HepG2 (cell line): ENCODE results near the gene TMEM53. TPM values are rescaled to one million over a fixed set of nuclear protein-coding genes. Genes with fewer than 3 reads are reported as not detected.

Source experiments
- ATAC-seq: fragments of 200-7000 bp; cut with Tn5 transposase; 3 replicates; pipeline ENCODE4 v1.9.1; 2020; ENCODE audit warnings: mild to moderate bottlenecking, moderate library complexity
- BruUV-seq: library from RNA; stranded (reverse); fragments of 400-500 nt; replicated peaks from 2 replicates; lab custom pipeline; 2021; lab: Mats Ljungman, UMichigan
- CTCF ChIA-PET: fragments of 300-600 bp; formaldehyde crosslinking; extraction: SDS; loops from one replicate; lab custom pipeline; 2021; ENCODE audit warnings: low total read pairs, inconsistent platforms, low intra/inter-chr PET ratio; lab: Yijun Ruan, JAX
- POLR2A ChIA-PET: fragments of 350-600 bp; sonication (Branson Sonifier 250); formaldehyde crosslinking; loops from one replicate; lab custom pipeline; 2020; ENCODE audit warnings: antibody characterized with exemption, inconsistent platforms; lab: Yijun Ruan, JAX
- DNase-seq: peaks from one replicate; pipeline ENCODE4 v3.0.0-alpha.2; 2015; ENCODE audit warnings: low spot score
- FAIRE-seq: peaks from 3 replicates; lab custom pipeline; 2011; peaks lifted over from hg19 to GRCh38; lab: Jason Lieb, UNC
- H2AFZ ChIP-seq: one replicate; pipeline ENCODE4 v1.6.1; 2011; ENCODE audit warnings: low read length, inconsistent platforms
- H3K27ac ChIP-seq: fragments of 300-600 bp; 3 replicates; pipeline ENCODE4 v1.8.0; 2011; ENCODE audit warnings: mixed run types, mild to moderate bottlenecking, mixed read lengths, low read length, inconsistent platforms; ENCODE audit not compliant: insufficient read depth; ENCODE audit errors: extremely low read length
- H3K27me3 ChIP-seq, 2 experiments: fragments of 200-600 bp in 1 of 2; 2 replicates in 1 of 2; 3 replicates in 1 of 2; pipeline versions ENCODE4 v1.6.0 to v1.8.0; 2011; ENCODE audit warnings: low read length in 2 of 2, mild to moderate bottlenecking in 2 of 2, moderate library complexity in 2 of 2, inconsistent platforms in 1 of 2; ENCODE audit not compliant: insufficient read depth in 2 of 2, control insufficient read depth in 1 of 2
- H3K36me3 ChIP-seq, 2 experiments: fragments of 200-600 bp in 1 of 2; replicated peaks in 1 of 2; 2 replicates in 1 of 2; 3 replicates in 1 of 2; pipeline versions ENCODE4 v1.5.1 to v1.8.0; 2011; ENCODE audit warnings: low read length in 2 of 2, inconsistent platforms in 1 of 2; ENCODE audit not compliant: insufficient read depth in 2 of 2, control insufficient read depth in 1 of 2
- H3K4me1 ChIP-seq: 2 replicates; pipeline ENCODE4 v1.5.1; 2012; ENCODE audit warnings: low read length, inconsistent platforms; ENCODE audit not compliant: insufficient read depth
- H3K4me2 ChIP-seq: 2 replicates; pipeline ENCODE4 v1.6.0; 2011; ENCODE audit warnings: low read depth, low read length, inconsistent platforms
- H3K4me3 ChIP-seq, 3 experiments: fragments of 200-600 bp in 1 of 3; sonication (generic), shearing (Covaris generic) in 1 of 3; replicated peaks in 1 of 3; 2 replicates each; pipeline ENCODE4 v1.5.1; 2011 to 2016; ENCODE audit warnings: low read length in 3 of 3, inconsistent platforms in 2 of 3, low read depth in 2 of 3, mild to moderate bottlenecking in 2 of 3, control low read depth in 1 of 3, mixed read lengths in 1 of 3; ENCODE audit not compliant: insufficient read depth in 1 of 3
- H3K79me2 ChIP-seq: one replicate; pipeline ENCODE4 v1.6.1; 2011; ENCODE audit warnings: low read length, inconsistent platforms; ENCODE audit not compliant: insufficient read depth
- H3K9ac ChIP-seq: 2 replicates; pipeline ENCODE4 v1.6.0; 2011; ENCODE audit warnings: mild to moderate bottlenecking, low read depth, low read length, inconsistent platforms; ENCODE audit not compliant: insufficient read depth
- H3K9me3 ChIP-seq: 2 replicates; pipeline ENCODE4 v1.5.1; 2012; ENCODE audit warnings: mild to moderate bottlenecking, low read length
- H4K20me1 ChIP-seq: 2 replicates; pipeline ENCODE4 v1.6.0; 2011; ENCODE audit warnings: inconsistent platforms, mild to moderate bottlenecking, low read length, moderate library complexity; ENCODE audit not compliant: insufficient read depth
- ATRX ChIP-seq: sonication (generic); formaldehyde crosslinking; IDR thresholded peaks from 2 replicates; pipeline ENCODE4 v1.4.0; 2020; ENCODE audit warnings: missing genetic modification reagents, borderline replicate concordance
- CHCHD3 ChIP-seq: sonication (generic); formaldehyde crosslinking; IDR thresholded peaks from 2 replicates; pipeline ENCODE4 v1.8.0; 2022; ENCODE audit warnings: mild to moderate bottlenecking, missing genetic modification reagents, moderate library complexity
- DMAP1 ChIP-seq: IDR thresholded peaks from 2 replicates; pipeline ENCODE4 v1.6.1; 2016
- DR1 ChIP-seq: sonication (generic); formaldehyde crosslinking; IDR thresholded peaks from 2 replicates; pipeline ENCODE4 v1.8.0; 2021; ENCODE audit warnings: mild to moderate bottlenecking, missing genetic modification reagents, inconsistent platforms
- IRX3 ChIP-seq: sonication (generic); formaldehyde crosslinking; IDR thresholded peaks from 2 replicates; pipeline ENCODE4 v1.8.1; 2023; ENCODE audit warnings: mild to moderate bottlenecking, low read depth, missing genetic modification reagents, borderline replicate concordance
- MIER2 ChIP-seq: IDR thresholded peaks from 2 replicates; pipeline ENCODE4 v1.6.1; 2016; ENCODE audit warnings: missing biosample characterization, missing genetic modification reagents
- NBN ChIP-seq: fragments of 450-650 bp; conservative IDR thresholded peaks from 2 replicates; pipeline ENCODE4 v1.6.1; 2017
- RBAK ChIP-seq: sonication (generic); formaldehyde crosslinking; IDR thresholded peaks from 2 replicates; pipeline ENCODE4 v1.5.1; 2020; ENCODE audit warnings: mild to moderate bottlenecking, missing genetic modification reagents
- RCOR2 ChIP-seq: IDR thresholded peaks from 2 replicates; pipeline ENCODE4 v1.6.1; 2016; ENCODE audit warnings: missing biosample characterization, missing genetic modification reagents
- SALL1 ChIP-seq: sonication (generic); formaldehyde crosslinking; IDR thresholded peaks from 2 replicates; pipeline ENCODE4 v1.8.0; 2022; ENCODE audit warnings: mild to moderate bottlenecking, missing genetic modification reagents
- SCMH1 ChIP-seq: sonication (generic); formaldehyde crosslinking; IDR thresholded peaks from 2 replicates; pipeline ENCODE4 v1.9.0; 2021; ENCODE audit warnings: missing genetic modification reagents, mild to moderate bottlenecking, borderline replicate concordance
- SMARCE1 ChIP-seq: fragments of 450-650 bp; IDR thresholded peaks from 2 replicates; pipeline ENCODE4 v1.6.1; 2017; ENCODE audit warnings: borderline replicate concordance
- TBP ChIP-seq: sonication (generic); formaldehyde crosslinking; IDR thresholded peaks from 2 replicates; pipeline ENCODE4 v1.5.0; 2020; ENCODE audit warnings: missing genetic modification reagents
- TBX3 ChIP-seq: fragments of 450-650 bp; IDR thresholded peaks from 2 replicates; pipeline ENCODE4 v1.6.1; 2017; ENCODE audit warnings: antibody characterized with exemption, mild to moderate bottlenecking, inconsistent platforms, borderline replicate concordance
- ZBTB33 ChIP-seq: sonication (generic); formaldehyde crosslinking; IDR thresholded peaks from 2 replicates; pipeline ENCODE4 v1.4.0; 2020; ENCODE audit warnings: missing genetic modification reagents
- ZNF33A ChIP-seq: sonication (generic); formaldehyde crosslinking; IDR thresholded peaks from 2 replicates; pipeline ENCODE4 v1.5.1; 2020; ENCODE audit warnings: missing genetic modification reagents, mild to moderate bottlenecking, moderate library complexity, borderline replicate concordance
- ZNF501 ChIP-seq: sonication (generic); formaldehyde crosslinking; IDR thresholded peaks from 2 replicates; pipeline ENCODE4 v1.5.1; 2020; ENCODE audit warnings: mild to moderate bottlenecking, moderate library complexity, missing genetic modification reagents
- ZNF546 ChIP-seq: sonication (generic); formaldehyde crosslinking; conservative IDR thresholded peaks from 2 replicates; pipeline ENCODE4 v1.8.1; 2023; ENCODE audit warnings: mild to moderate bottlenecking, missing genetic modification reagents
- ZNF547 ChIP-seq: sonication (generic); formaldehyde crosslinking; IDR thresholded peaks from 2 replicates; pipeline ENCODE4 v1.5.1; 2020; ENCODE audit warnings: mild to moderate bottlenecking, missing genetic modification reagents
- ZNF652 ChIP-seq: IDR thresholded peaks from 2 replicates; pipeline ENCODE4 v1.6.1; 2016; ENCODE audit warnings: low read depth, borderline replicate concordance
- ZNF747 ChIP-seq: sonication (generic); formaldehyde crosslinking; IDR thresholded peaks from 2 replicates; pipeline ENCODE4 v1.8.1; 2023; ENCODE audit warnings: missing genetic modification reagents, mild to moderate bottlenecking, borderline replicate concordance
- WGBS: methylation state at CpG from one replicate; pipeline ENCODE4 v1.1.6; 2017; ENCODE audit warnings: low lambda C conversion rate; 5-methylcytosine and 5-hydroxymethylcytosine counted together
- in situ Hi-C: cut with HindIII; loops from 2 replicates; pipeline ENCODE4 v1.10.0; 2017; ENCODE audit warnings: low pct_unique_long_range_greater_than_20kb; ENCODE audit not compliant: extremely low pct_ligation_motif_present
- intact Hi-C: fragments of 100-400 bp; cut with micrococcal nuclease; formaldehyde crosslinking; loops from one replicate; pipeline ENCODE4 v1.10.0; 2022; ENCODE audit not compliant: unreplicated experiment
- polyA plus RNA-seq, 8 experiments: library from polyadenylated mRNA; depleted of rRNA in 3 of 8; stranded (reverse) in 7 of 8; unstranded in 1 of 8; fragments of >200 nt; fragmentation: Illumina TruSeq in 4 of 8; extraction: Trizol in 4 of 8; gene quantifications; 2 replicates each; pipeline versions ENCODE4 v1.2.1 to v1.2.3, GENCODE V29; 2011 to 2016; ENCODE audit warnings: low read depth in 4 of 8, missing spikeins in 1 of 8, mixed read lengths in 1 of 8; ENCODE audit not compliant: insufficient read depth in 1 of 8
- total RNA-seq, 5 experiments: library from RNA; depleted of rRNA; stranded (reverse); fragments of >200 nt; fragmentation: Illumina TruSeq; extraction: Trizol; gene quantifications; 2 replicates each; pipeline ENCODE4 v1.2.3, GENCODE V29; 2016; ENCODE audit warnings: low read depth in 1 of 5
- TF ChIP-seq, protein P1 (sequence below): sonication (generic); formaldehyde crosslinking; IDR thresholded peaks from 2 replicates; pipeline ENCODE4 v1.8.1; 2023; ENCODE audit warnings: missing genetic modification reagents, inconsistent platforms, borderline replicate concordance

TMEM53 gene
- total and polyA plus RNA-seq, 2 of the 13 experiments (the other 11 are each of a cell fraction or from before 2014, with no cell fraction given), result 12.6 to 20.2 TPM

GRCh38 chr1:44721485-44722361, 47.4 kb upstream of the TMEM53 start:
- WGBS, result 9% methylated on average over 14 of the region's 14 CpGs
- peak overlapping the region; percentile 67 for H3K9ac ChIP-seq
- 0 out of 5 replicates have a peak, but pooled peaks cover 0 to 6% of the 10 kb centered on the region in 2 experiments for H3K27me3 ChIP-seq
- ATAC-seq (peak; percentile 94), DNase-seq (peak; percentile 95), FAIRE-seq (peak; percentile 28)
- no peaks in the 10 kb centered on the region for H3K79me2 ChIP-seq
- in situ Hi-C loops (no loop called here), intact Hi-C loops (no loop called here)
- BruUV-seq, result TSS peak; percentile 99
- peak overlapping the region; percentile 84 for H3K27ac ChIP-seq
- CTCF ChIA-PET, result no interaction called here
- no peaks in the 10 kb centered on the region for H3K36me3 ChIP-seq
- H3K4me2 ChIP-seq, result peak overlapping the region; percentile 52
- no peaks in the 10 kb centered on the region for H3K9me3 ChIP-seq
- no peaks in the 10 kb centered on the region for H4K20me1 ChIP-seq
- peaks cover 54% of the 10 kb centered on the region for H3K4me1 ChIP-seq
- H2AFZ ChIP-seq, result no peak overlapping the region
- H3K4me3 ChIP-seq, result no peak overlapping the region; a peak in 1 of 6 replicates
- POLR2A ChIA-PET, result interaction anchor here (0.7 to 4.9 kb wide), 38 partner anchors 9 to 1072 kb away, joined by 3 to 241 read pairs (median 6); partner anchors contain the start of genes ARMH1, BTBD19, DMAP1 and HECTD3
- TF ChIP-seq ZNF546, result 0 out of 2 replicates have a peak, but pooled peaks have one; percentile 56
- 0 out of 2 replicates have a peak, but pooled peaks have one; percentile 8 for TF ChIP-seq TBX3
- TF ChIP-seq, protein P1, sequence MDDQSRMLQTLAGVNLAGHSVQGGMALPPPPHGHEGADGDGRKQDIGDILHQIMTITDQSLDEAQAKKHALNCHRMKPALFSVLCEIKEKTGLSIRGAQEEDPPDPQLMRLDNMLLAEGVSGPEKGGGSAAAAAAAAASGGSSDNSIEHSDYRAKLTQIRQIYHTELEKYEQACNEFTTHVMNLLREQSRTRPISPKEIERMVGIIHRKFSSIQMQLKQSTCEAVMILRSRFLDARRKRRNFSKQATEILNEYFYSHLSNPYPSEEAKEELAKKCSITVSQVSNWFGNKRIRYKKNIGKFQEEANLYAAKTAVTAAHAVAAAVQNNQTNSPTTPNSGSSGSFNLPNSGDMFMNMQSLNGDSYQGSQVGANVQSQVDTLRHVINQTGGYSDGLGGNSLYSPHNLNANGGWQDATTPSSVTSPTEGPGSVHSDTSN, result peak; percentile 90; the same call in 1 of the 2 replicates
- TF ChIP-seq ZNF747, result peak; percentile 41; the same call in 1 of the 2 replicates
- no peak for TF ChIP-seq SMARCE1
- TF ChIP-seq MIER2 (CRISPR knock-in tag), result peak; percentile 83
- TF ChIP-seq DMAP1 (CRISPR knock-in tag), result no peak; the same call in 1 of the 2 replicates
- peak; percentile 51; the same call in 1 of the 2 replicates for TF ChIP-seq ZNF652 (CRISPR knock-in tag)
- peak; percentile 90 for TF ChIP-seq CHCHD3 (CRISPR knock-in tag)
- peak; percentile 53; the same call in 1 of the 2 replicates for TF ChIP-seq ZBTB33
- no peak for TF ChIP-seq ATRX (CRISPR knock-in tag)
- 0 out of 2 replicates have a peak, but pooled peaks have one; percentile 28 for TF ChIP-seq RBAK (CRISPR knock-in tag)
- TF ChIP-seq DR1 (CRISPR knock-in tag), result no peak; the same call in 1 of the 2 replicates
- no peak for TF ChIP-seq IRX3 (CRISPR knock-in tag)
- TF ChIP-seq TBP, result no peak
- peak; percentile 57; the same call in 1 of the 2 replicates for TF ChIP-seq ZNF547
- TF ChIP-seq NBN, result no peak
- TF ChIP-seq RCOR2 (CRISPR knock-in tag), result 0 out of 2 replicates have a peak, but pooled peaks have one; percentile 21
- TF ChIP-seq ZNF501 (CRISPR knock-in tag), result no peak
- TF ChIP-seq ZNF33A (CRISPR knock-in tag), result no peak
- TF ChIP-seq SCMH1, result no peak
- peak; percentile 71 for TF ChIP-seq SALL1
